ENCODE data around the gene ENTPD3.
"Not testable (repeated sequence)": the region's sequence is repeated elsewhere in the genome, so short reads cannot be mapped to it uniquely, and the experiment has no call there.

Gene ENTPD3

DNA sequence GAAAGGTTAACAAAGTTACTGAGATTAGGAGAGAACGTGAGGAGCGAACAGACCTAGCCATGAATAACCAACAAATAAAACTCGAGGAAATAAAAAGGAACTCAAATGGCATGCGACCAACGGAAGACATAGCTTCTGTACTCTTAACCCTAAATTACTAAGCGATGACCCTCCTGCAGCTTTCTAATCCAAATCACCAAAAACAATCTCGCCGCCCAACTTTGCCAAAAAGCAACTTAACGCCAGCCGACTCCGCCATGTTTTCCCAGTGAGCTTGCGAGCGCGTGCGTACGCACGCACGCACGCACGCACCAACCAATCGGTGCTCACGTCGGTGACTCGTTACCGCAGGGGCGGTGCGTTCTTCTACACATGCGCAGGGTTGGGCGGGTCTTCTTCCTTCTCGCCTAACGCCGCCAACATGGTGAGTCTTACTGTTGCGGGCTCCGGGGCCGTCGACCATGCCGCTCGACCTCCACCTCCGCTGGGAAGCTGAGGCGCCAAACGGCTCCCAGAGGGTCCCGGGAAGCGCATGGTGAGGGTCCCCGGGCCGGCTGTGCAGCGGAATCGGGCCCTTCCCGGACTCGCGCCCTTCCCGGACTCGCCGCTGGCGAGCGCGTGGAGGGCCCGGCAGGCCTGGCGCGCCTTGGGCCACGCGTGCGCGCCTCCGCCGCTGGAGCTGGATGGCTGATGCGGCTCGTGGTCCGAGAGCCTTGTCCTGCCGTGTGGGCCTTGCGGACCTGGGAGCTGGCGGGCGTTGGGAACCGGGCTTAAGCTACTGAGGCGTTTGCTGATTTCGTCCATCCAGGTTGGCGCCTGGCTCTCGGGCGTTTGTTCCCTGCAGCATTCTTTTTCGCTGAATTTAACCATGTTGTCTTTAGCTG lies 70.2 kb downstream of the ENTPD3 start, which contains the start of gene RPL14:
Gene RPL14, plus strand, starts transcription at position 400 of the 884 bp plus-strand sequence. Its CDS starts 133 bp downstream, at position 533.
- Histone ChIP-seq H3K9me3 (no peaks in the 10 kb centered on the region), H3K4me2 (peak within 1 kb of the TSS; percentile 84), H4K20me1 (peaks cover 50% of the 10 kb centered on the region), H3K9ac (peak within 1 kb of the TSS; percentile 96), H3K4me3 (peak within 1 kb of the TSS; percentile 86), H3K4me1 (peaks cover 54% of the 10 kb centered on the region), H3K27me3 (no peaks in the 10 kb centered on the region), H3K27ac (peak within 1 kb of the TSS; percentile 94), H3K36me3 (peaks cover 43% of the 10 kb centered on the region)
- TF ChIP-seq Cebpa-rat (IDR thresholded peaks at IDR 0.05), result no peak

DNA sequence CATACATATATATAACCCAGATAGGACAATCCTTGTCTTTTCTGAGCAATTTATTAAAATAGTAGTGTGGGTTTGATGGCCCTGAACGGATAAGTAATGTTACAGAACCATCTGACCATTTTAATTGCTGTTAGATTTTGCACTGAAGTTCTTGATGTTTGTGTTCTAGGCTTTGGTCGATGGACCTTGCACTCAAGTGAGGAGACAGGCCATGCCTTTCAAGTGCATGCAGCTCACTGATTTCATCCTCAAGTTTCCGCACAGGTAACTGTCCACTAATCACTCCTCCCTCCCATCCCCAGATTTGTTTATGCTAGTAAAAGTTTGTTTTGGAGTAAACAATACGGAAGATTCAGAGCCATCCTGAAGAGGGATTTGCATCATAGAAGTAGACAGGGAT lies 71.5 kb downstream of the ENTPD3 start:
- no peaks in the 10 kb centered on the region for H3K9me3 ChIP-seq
- H3K9ac ChIP-seq, result peak overlapping the region; percentile 96
- peaks cover 63% of the 10 kb centered on the region for H4K20me1 ChIP-seq
- H3K4me2 ChIP-seq, result peak overlapping the region; percentile 84
- H3K4me1 ChIP-seq, result peaks cover 58% of the 10 kb centered on the region
- H3K27me3 ChIP-seq, result no peaks in the 10 kb centered on the region
- H3K4me3 ChIP-seq, result peak overlapping the region; percentile 86
- peaks cover 56% of the 10 kb centered on the region for H3K36me3 ChIP-seq
- TF ChIP-seq Cebpa-rat (IDR thresholded peaks at IDR 0.05), result no peak
- peak overlapping the region; percentile 94 for H3K27ac ChIP-seq

DNA sequence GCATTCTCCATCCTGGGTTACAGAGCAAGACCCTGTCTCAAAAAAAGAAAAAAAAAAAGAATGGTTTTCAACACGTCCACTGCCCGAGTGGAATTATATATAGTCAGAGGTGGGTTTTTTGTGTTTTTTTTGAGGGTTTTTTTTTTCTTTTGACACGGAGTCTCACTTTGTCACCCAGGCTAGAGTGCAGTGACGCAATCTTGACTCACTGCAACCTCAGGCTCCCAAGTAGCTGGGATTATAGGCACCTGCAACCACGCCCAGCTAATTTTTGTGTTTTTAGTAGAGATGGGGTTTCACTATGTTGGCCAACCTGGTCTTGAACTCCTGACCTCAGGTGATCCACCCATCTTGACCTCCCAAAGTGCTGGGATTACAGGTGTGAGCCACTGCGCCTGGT lies 73.5 kb downstream of the ENTPD3 start:
- not testable (repeated sequence) for H3K27ac ChIP-seq, H3K4me3 ChIP-seq, H3K27me3 ChIP-seq, H3K9ac ChIP-seq, H3K9me3 ChIP-seq, H3K4me2 ChIP-seq
- H3K4me1 ChIP-seq, result peaks cover 54% of the 10 kb centered on the region
- peaks cover 76% of the 10 kb centered on the region for H3K36me3 ChIP-seq
- TF ChIP-seq Cebpa-rat (IDR thresholded peaks at IDR 0.05), result peak; percentile 40; the same call in 1 of the 2 replicates
- H4K20me1 ChIP-seq, result peaks cover 83% of the 10 kb centered on the region

DNA sequence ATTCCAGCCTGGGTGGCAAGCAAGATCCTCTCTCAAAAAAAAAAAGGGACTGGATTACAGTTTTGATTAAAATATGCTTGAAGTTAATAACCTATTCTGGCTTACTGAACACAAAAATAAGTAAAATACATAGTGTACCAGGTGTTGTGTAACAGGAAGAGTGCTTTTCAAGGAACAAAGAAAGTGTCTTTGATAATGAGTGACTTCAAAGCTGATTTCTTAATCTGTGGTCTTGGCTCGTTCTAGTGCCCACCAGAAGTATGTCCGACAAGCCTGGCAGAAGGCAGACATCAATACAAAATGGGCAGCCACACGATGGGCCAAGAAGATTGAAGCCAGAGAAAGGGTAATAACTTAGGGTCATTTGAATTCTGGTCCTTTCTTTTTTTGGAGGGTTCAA lies 74.2 kb downstream of the ENTPD3 start:
- Histone ChIP-seq H3K4me2 (no peak overlapping the region), H3K9ac (no peak overlapping the region), H3K4me1 (peaks cover 53% of the 10 kb centered on the region), H4K20me1 (peaks cover 90% of the 10 kb centered on the region), H3K27me3 (no peaks in the 10 kb centered on the region), H3K27ac (no peak overlapping the region), H3K9me3 (no peaks in the 10 kb centered on the region), H3K36me3 (peaks cover 83% of the 10 kb centered on the region), H3K4me3 (no peak overlapping the region)
- no peak for TF ChIP-seq Cebpa-rat (IDR thresholded peaks at IDR 0.05)

DNA sequence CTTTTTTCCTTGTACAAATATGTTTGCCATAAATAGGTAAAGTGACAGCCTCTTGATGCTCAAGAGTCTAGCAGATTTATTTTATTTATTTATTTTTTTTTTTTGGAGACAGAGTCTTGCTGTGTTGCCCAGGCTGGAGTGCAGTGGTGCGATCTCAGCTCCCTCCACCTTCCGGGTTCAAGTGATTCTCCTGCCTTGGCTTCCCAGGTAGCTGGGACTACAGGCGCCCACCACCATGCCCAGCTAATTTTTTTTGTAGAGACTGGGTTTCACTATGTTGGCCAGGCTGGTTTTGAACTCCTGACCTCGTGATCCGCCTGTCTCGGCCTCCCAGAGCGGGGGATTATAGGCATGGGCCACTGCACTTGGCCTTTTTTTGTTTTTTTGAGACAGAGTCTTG lies 75.9 kb downstream of the ENTPD3 start:
- not testable (repeated sequence) for H3K4me2 ChIP-seq, H3K9me3 ChIP-seq, H3K27ac ChIP-seq, H3K4me3 ChIP-seq, H3K9ac ChIP-seq, H3K27me3 ChIP-seq
- peaks cover 100% of the 10 kb centered on the region for H4K20me1 ChIP-seq
- H3K4me1 ChIP-seq, result peaks cover 48% of the 10 kb centered on the region
- peaks cover 94% of the 10 kb centered on the region for H3K36me3 ChIP-seq

DNA sequence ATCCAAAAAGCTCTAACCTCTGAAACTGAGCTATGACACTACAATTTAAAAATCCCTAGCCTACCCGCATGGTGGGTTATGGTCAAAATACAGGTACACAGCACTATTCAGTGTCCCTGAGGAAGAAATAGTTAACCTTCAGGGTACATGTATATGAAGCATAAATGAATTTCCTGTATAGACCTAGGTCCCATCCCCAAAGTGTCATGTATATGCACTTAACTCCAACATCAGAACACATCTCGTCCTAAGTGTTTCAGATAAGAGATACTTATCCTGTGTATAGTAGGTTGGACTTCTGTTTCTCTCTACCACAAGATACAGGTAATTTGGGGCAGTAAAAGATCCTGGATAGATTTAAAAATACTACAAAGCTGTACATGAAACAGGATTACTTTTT lies 76.6 kb downstream of the ENTPD3 start:
- H3K9me3 ChIP-seq, result no peaks in the 10 kb centered on the region
- H3K9ac ChIP-seq, result no peak overlapping the region
- peaks cover 42% of the 10 kb centered on the region for H3K4me1 ChIP-seq
- peaks cover 90% of the 10 kb centered on the region for H3K36me3 ChIP-seq
- no peaks in the 10 kb centered on the region for H3K27me3 ChIP-seq
- H3K4me2 ChIP-seq, result no peak overlapping the region; the same call in 1 of the 2 replicates
- no peak overlapping the region for H3K4me3 ChIP-seq
- TF ChIP-seq Cebpa-rat (IDR thresholded peaks at IDR 0.05), result no peak
- peaks cover 92% of the 10 kb centered on the region for H4K20me1 ChIP-seq
- H3K27ac ChIP-seq, result no peak overlapping the region

DNA sequence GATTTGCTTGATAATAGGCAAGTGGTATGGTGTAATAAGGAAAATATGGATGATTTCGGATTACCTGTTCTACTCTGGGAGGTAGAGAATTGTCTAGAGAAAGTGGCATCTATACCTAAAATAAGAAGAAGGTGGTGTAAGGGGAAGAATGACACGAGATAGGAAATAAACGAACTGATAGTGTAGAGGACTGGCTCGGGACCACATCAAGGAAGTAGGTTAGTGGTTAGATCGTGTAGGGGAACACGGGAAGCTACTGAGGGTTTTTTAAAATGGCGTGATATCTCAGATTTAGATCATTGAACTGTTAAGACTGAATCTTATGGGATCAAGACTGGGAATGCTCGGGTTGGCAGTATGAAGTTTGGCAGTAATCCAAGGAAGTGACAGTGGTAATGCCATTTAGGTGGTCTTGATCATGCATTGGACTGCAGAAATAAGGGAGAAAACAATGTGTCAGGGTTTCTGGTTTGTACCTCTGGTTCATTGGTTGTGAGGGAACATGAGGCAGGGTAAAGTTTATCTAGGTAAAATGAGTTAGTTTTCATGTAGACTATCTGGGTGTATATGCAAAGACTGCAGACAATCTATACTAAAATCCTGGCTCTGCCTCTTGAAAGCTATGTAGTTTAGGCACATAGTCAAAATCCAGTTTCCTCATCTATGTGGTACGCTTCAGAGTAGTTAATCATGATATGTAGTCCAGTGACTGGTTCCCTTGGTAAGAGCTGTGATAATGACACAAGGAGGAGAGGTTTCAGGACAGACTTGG lies 77.5 kb downstream of the ENTPD3 start:
- H3K27ac ChIP-seq, result no peak overlapping the region
- no peak overlapping the region for H3K4me3 ChIP-seq
- H3K4me1 ChIP-seq, result peaks cover 33% of the 10 kb centered on the region
- H3K9me3 ChIP-seq, result no peaks in the 10 kb centered on the region
- peaks cover 81% of the 10 kb centered on the region for H3K36me3 ChIP-seq
- no peaks in the 10 kb centered on the region for H3K27me3 ChIP-seq
- no peak overlapping the region for H3K9ac ChIP-seq
- H3K4me2 ChIP-seq, result peak overlapping the region; percentile 3; the same call in 1 of the 2 replicates
- no peak for TF ChIP-seq Cebpa-rat (IDR thresholded peaks at IDR 0.05)
- peaks cover 83% of the 10 kb centered on the region for H4K20me1 ChIP-seq

DNA sequence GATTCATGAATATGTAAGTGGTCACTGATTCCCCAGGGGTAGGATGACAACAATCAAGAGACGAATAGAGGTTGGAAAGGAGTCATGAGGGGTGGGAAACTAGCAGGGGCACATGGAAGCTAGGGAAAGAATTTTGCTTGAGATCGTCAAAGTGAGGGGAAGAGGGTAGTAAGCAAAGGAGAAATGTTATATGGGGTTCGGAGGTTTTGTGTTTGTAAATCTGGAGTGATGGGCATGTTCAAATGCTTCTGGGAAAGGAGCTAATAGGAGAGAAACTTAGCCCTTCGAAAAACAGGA lies 78.1 kb downstream of the ENTPD3 start:
- Histone ChIP-seq H3K4me2 (no peak overlapping the region), H3K27me3 (no peaks in the 10 kb centered on the region), H3K9me3 (no peaks in the 10 kb centered on the region), H3K36me3 (peaks cover 75% of the 10 kb centered on the region), H4K20me1 (peaks cover 77% of the 10 kb centered on the region), H3K27ac (no peak overlapping the region), H3K9ac (no peak overlapping the region), H3K4me1 (peaks cover 28% of the 10 kb centered on the region), H3K4me3 (no peak overlapping the region)
- TF ChIP-seq Cebpa-rat (IDR thresholded peaks at IDR 0.05), result no peak

DNA sequence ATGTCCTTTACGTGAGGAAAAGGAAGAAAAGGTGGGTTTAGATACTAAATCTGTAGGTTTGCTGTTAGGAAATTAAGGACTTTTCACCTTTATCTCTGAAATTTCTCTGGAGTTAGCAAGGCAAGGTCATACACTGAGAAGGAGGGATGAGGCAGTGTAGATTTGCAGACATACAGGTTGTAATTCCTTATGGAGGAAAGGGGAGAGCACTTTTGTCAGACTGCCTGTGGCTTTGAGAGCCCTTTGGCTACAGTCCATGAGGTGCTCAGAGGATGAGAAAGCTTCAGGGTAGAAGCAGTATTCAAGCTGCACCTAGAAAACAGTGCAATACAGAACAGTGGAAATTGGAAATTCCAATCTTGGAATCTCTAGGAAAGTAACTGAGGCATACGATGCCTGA lies 78.5 kb downstream of the ENTPD3 start:
- Histone ChIP-seq H3K9ac (no peak overlapping the region), H4K20me1 (peaks cover 73% of the 10 kb centered on the region), H3K27ac (no peak overlapping the region), H3K36me3 (peaks cover 71% of the 10 kb centered on the region), H3K27me3 (no peaks in the 10 kb centered on the region), H3K4me1 (peaks cover 24% of the 10 kb centered on the region), H3K4me2 (no peak overlapping the region), H3K4me3 (no peak overlapping the region), H3K9me3 (no peaks in the 10 kb centered on the region)
- TF ChIP-seq Cebpa-rat (IDR thresholded peaks at IDR 0.05), result no peak

DNA sequence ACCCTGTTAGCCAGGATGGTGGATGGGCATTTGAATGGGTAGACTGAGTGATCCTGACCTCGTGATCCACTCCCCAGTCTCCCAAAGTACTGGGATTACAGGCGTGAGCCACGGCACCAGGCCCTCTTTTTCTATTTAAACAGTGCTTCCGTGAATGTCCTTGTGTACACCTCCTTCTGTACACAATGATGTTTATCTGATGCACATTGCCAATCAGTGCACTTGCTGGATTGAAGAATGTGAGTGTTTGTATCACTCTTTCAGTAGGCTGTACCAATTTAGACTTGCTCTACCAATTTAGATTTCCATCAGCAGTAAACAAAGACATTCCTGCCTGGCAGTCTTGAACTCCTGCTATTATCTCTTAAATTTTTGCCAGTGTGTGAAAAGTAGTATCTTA lies 81.0 kb downstream of the ENTPD3 start:
- H3K27me3 ChIP-seq, result no peaks in the 10 kb centered on the region
- no peak for TF ChIP-seq Cebpa-rat (IDR thresholded peaks at IDR 0.05)
- H3K4me1 ChIP-seq, result peaks cover 16% of the 10 kb centered on the region
- H3K27ac ChIP-seq, result no peak overlapping the region
- peaks cover 48% of the 10 kb centered on the region for H4K20me1 ChIP-seq
- H3K36me3 ChIP-seq, result peaks cover 46% of the 10 kb centered on the region
- no peak overlapping the region for H3K4me2 ChIP-seq
- no peak overlapping the region for H3K9ac ChIP-seq
- no peaks in the 10 kb centered on the region for H3K9me3 ChIP-seq
- no peak overlapping the region for H3K4me3 ChIP-seq

Data from BLaER1 (cell line).